ENCODE measurements around the gene GP1BB. TPM values are rescaled to one million over a fixed set of nuclear protein-coding genes. Genes with fewer than 3 reads are reported as not detected.
"Not testable (repeated sequence)": the region's sequence is repeated elsewhere in the genome, so short reads cannot be mapped to it uniquely, and the experiment has no call there.

GP1BB gene
- total and polyA plus RNA-seq, 2 of the 13 experiments (the other 11 are each of a cell fraction or from before 2014, with no cell fraction given), result not detected

DNA sequence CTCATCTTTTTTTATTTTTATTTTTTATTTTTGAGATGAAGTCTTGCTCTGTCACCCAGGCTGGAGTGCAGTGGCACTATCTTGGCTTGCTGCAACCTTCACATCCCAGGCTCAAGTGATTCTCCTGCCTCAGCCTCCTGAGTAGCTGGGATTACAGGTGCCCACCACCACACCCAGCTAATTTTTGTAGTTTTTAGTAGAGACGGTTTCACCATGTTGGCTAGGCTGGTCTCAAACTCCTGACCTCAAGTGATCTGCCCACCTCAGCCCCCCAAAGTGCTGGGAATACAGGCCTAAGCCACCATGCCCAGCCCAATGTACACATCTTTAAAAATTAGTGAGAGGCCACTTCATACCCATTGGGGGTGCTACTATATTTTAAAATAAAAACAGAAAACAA, 46.9 kb upstream of the GP1BB start:
- intact Hi-C loops (cut with micrococcal nuclease; ENCODE audit: unreplicated experiment); H2AFZ ChIP-seq (ENCODE audit: low read length); H3K36me3 ChIP-seq (replicated peaks in 1 of 2; ENCODE audit: control insufficient read depth in 1 of 2, insufficient read depth in 2 of 2, low read length in 2 of 2); H3K4me2 ChIP-seq (ENCODE audit: low read depth, low read length); DNase-seq (ENCODE audit: low spot score); H3K27ac ChIP-seq (ENCODE audit: extremely low read length, insufficient read depth, low read length); CTCF ChIA-PET (ENCODE audit: low intra/inter-chr PET ratio, low total read pairs); FAIRE-seq; H4K20me1 ChIP-seq (ENCODE audit: insufficient read depth, low read length); H3K4me3 ChIP-seq (replicated peaks in 1 of 3; ENCODE audit: insufficient read depth in 1 of 3, low read depth in 2 of 3, low read length in 3 of 3); H3K9ac ChIP-seq (ENCODE audit: insufficient read depth, low read depth, low read length); ATAC-seq; POLR2A ChIA-PET; BruUV-seq (replicated peaks); H3K4me1 ChIP-seq (ENCODE audit: insufficient read depth, low read length); H3K79me2 ChIP-seq (ENCODE audit: insufficient read depth, low read length); H3K9me3 ChIP-seq (ENCODE audit: low read length): not testable (repeated sequence)
- in situ Hi-C loops (cut with HindIII; ENCODE audit: extremely low pct_ligation_motif_present, low pct_unique_long_range_greater_than_20kb), result loop anchor here (5.0 kb wide), 1 partner anchor 46 kb away; the partner anchor contains the start of gene GP1BB
- WGBS (ENCODE audit: low lambda C conversion rate), result 0% methylated on average over 1 of the region's 1 CpG
- peaks cover 0 to 15% of the 10 kb centered on the region in 2 experiments; a peak in 4 of 5 replicates for H3K27me3 ChIP-seq (ENCODE audit: control insufficient read depth in 1 of 2, insufficient read depth in 2 of 2, low read length in 2 of 2)

GRCh38 chr22:19678949-19679521, 44.3 kb upstream of the GP1BB start:
- H3K79me2 ChIP-seq (ENCODE audit: insufficient read depth, low read length), result no peaks in the 10 kb centered on the region
- DNase-seq (ENCODE audit: low spot score), result no peak
- no peak overlapping the region for H3K4me2 ChIP-seq (ENCODE audit: low read depth, low read length)
- no peaks in the 10 kb centered on the region for H3K9me3 ChIP-seq (ENCODE audit: low read length)
- no peak overlapping the region for H2AFZ ChIP-seq (ENCODE audit: low read length)
- H3K9ac ChIP-seq (ENCODE audit: insufficient read depth, low read depth, low read length), result no peak overlapping the region
- TF ChIP-seq ZNF414 (CRISPR knock-in tag; IDR thresholded peaks at IDR 0.05), result no peak
- TF ChIP-seq ZNF33A (CRISPR knock-in tag; IDR thresholded peaks at IDR 0.05; ENCODE audit: borderline replicate concordance), result no peak
- no peak for TF ChIP-seq GMEB1 (CRISPR knock-in tag; IDR thresholded peaks at IDR 0.05; ENCODE audit: borderline replicate concordance)
- TF ChIP-seq SIN3A (IDR thresholded peaks at IDR 0.05; ENCODE audit: borderline replicate concordance, low read depth, low read length), result no peak
- no peak for TF ChIP-seq MXD3 (CRISPR knock-in tag; IDR thresholded peaks at IDR 0.05)
- TF ChIP-seq, protein P1, sequence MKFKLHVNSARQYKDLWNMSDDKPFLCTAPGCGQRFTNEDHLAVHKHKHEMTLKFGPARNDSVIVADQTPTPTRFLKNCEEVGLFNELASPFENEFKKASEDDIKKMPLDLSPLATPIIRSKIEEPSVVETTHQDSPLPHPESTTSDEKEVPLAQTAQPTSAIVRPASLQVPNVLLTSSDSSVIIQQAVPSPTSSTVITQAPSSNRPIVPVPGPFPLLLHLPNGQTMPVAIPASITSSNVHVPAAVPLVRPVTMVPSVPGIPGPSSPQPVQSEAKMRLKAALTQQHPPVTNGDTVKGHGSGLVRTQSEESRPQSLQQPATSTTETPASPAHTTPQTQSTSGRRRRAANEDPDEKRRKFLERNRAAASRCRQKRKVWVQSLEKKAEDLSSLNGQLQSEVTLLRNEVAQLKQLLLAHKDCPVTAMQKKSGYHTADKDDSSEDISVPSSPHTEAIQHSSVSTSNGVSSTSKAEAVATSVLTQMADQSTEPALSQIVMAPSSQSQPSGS (CRISPR knock-in tag; IDR thresholded peaks at IDR 0.05), result no peak
- TF ChIP-seq ZNF781 (CRISPR knock-in tag; IDR thresholded peaks at IDR 0.05; ENCODE audit: borderline replicate concordance, not compliant biosample characterization), result no peak
- TF ChIP-seq, protein P2, sequence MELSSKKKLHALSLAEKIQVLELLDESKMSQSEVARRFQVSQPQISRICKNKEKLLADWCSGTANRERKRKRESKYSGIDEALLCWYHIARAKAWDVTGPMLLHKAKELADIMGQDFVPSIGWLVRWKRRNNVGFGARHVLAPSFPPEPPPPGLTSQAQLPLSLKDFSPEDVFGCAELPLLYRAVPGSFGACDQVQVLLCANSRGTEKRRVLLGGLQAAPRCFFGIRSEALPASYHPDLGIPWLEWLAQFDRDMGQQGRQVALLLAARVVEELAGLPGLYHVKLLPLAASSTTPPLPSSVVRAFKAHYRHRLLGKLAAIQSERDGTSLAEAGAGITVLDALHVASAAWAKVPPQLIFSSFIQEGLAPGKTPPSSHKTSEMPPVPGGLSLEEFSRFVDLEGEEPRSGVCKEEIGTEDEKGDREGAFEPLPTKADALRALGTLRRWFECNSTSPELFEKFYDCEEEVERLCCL (CRISPR knock-in tag; IDR thresholded peaks at IDR 0.05; ENCODE audit: borderline replicate concordance), result no peak
- H4K20me1 ChIP-seq (ENCODE audit: insufficient read depth, low read length), result no peaks in the 10 kb centered on the region
- ChIA-PET CTCF (ENCODE audit: low intra/inter-chr PET ratio, low total read pairs) (interaction anchor here (0.7 to 1.9 kb wide), 2 partner anchors 39 to 231 kb away, joined by 4 to 14 read pairs; no protein-coding TSS in a partner anchor), POLR2A (no interaction called here)
- H3K27me3 ChIP-seq (ENCODE audit: control insufficient read depth in 1 of 2, insufficient read depth in 2 of 2, low read length in 2 of 2), result peaks cover 0 to 15% of the 10 kb centered on the region in 2 experiments; a peak in 3 of 5 replicates
- H3K4me1 ChIP-seq (ENCODE audit: insufficient read depth, low read length), result no peaks in the 10 kb centered on the region
- H3K4me3 ChIP-seq (replicated peaks in 1 of 3; ENCODE audit: insufficient read depth in 1 of 3, low read depth in 2 of 3, low read length in 3 of 3), result no peak overlapping the region
- no peak overlapping the region for H3K27ac ChIP-seq (ENCODE audit: extremely low read length, insufficient read depth, low read length)
- no peaks in the 10 kb centered on the region for H3K36me3 ChIP-seq (replicated peaks in 1 of 2; ENCODE audit: control insufficient read depth in 1 of 2, insufficient read depth in 2 of 2, low read length in 2 of 2)
- WGBS (ENCODE audit: low lambda C conversion rate), result 32% methylated on average over 8 of the region's 11 CpGs
- no TSS peak for BruUV-seq (replicated peaks)
- in situ Hi-C loops (cut with HindIII; ENCODE audit: extremely low pct_ligation_motif_present, low pct_unique_long_range_greater_than_20kb), result loop anchor here (5.0 kb wide), 1 partner anchor 43 kb away; the partner anchor contains the start of gene GP1BB
- FAIRE-seq, result no peak
- intact Hi-C loops (cut with micrococcal nuclease; ENCODE audit: unreplicated experiment), result no loop called here
- ATAC-seq, result no peak; the same call in 2 of the 3 replicates

All from HepG2 (cell line).